PC-3 (cell line): Measurements from ENCODE around the gene BACE2. TPM values are rescaled to one million over a fixed set of nuclear protein-coding genes. Genes with fewer than 3 reads are reported as not detected.

Source experiments
- ATAC-seq: fragments of 200-7000 bp; cut with Tn5 transposase; 2 replicates; pipeline ENCODE4 v1.9.1; 2020; ENCODE audit warnings: mild to moderate bottlenecking, moderate library complexity
- BruUV-seq: library from RNA; stranded (reverse); fragments of 400-500 nt; replicated peaks from 2 replicates; lab custom pipeline; 2021; lab: Mats Ljungman, UMichigan
- CTCF ChIA-PET: fragments of 300-600 bp; sonication (Branson Sonifier 250); formaldehyde crosslinking; loops from one replicate; lab custom pipeline; 2022; ENCODE audit warnings: antibody characterized with exemption; lab: Charles Lee
- POLR2A ChIA-PET: fragments of 300-600 bp; sonication (Branson Sonifier 250); formaldehyde crosslinking; loops from one replicate; lab custom pipeline; 2022; ENCODE audit warnings: antibody characterized with exemption; ENCODE audit not compliant: unreplicated experiment; lab: Charles Lee
- DNase-seq: peaks from one replicate; pipeline ENCODE4 v3.0.0-alpha.2; 2015
- H2AFZ ChIP-seq: fragments of 300-600 bp; sonication (generic); 2 replicates; pipeline ENCODE4 v1.6.0; 2016; ENCODE audit warnings: antibody characterized with exemption, low read length
- H3F3A ChIP-seq: fragments of 300-600 bp; sonication (generic); one replicate; pipeline ENCODE4 v1.6.0; 2017; ENCODE audit warnings: antibody characterized with exemption, low read length, control low read depth, mild to moderate bottlenecking; ENCODE audit not compliant: unreplicated experiment
- H3K27ac ChIP-seq: fragments of 300-600 bp; sonication (generic); 2 replicates; pipeline ENCODE4 v1.5.1; 2016; ENCODE audit warnings: mild to moderate bottlenecking, low read length
- H3K27me3 ChIP-seq: fragments of 300-600 bp; sonication (generic); 2 replicates; pipeline ENCODE4 v1.6.1; 2016; ENCODE audit warnings: low read length, mixed read lengths
- H3K36me3 ChIP-seq: fragments of 300-600 bp; sonication (generic); 2 replicates; pipeline ENCODE4 v1.6.1; 2016; ENCODE audit warnings: low read depth, mixed run types, low read length, mixed read lengths
- H3K4me1 ChIP-seq: fragments of 300-600 bp; sonication (generic); 2 replicates; pipeline ENCODE4 v1.5.1; 2016; ENCODE audit warnings: low read length; ENCODE audit not compliant: insufficient read depth
- H3K4me2 ChIP-seq: fragments of 300-600 bp; sonication (generic); 2 replicates; pipeline ENCODE4 v1.6.0; 2016; ENCODE audit warnings: low read length
- H3K4me3 ChIP-seq: fragments of 300-600 bp; sonication (generic); 2 replicates; pipeline ENCODE4 v1.5.1; 2016; ENCODE audit warnings: mild to moderate bottlenecking, low read length, mixed read lengths
- H3K79me2 ChIP-seq: fragments of 300-600 bp; sonication (generic); 2 replicates; pipeline ENCODE4 v1.6.1; 2017; ENCODE audit warnings: low read length, mixed read lengths
- H3K9ac ChIP-seq: fragments of 300-600 bp; sonication (generic); 2 replicates; pipeline ENCODE4 v1.6.0; 2016; ENCODE audit warnings: mild to moderate bottlenecking, low read length
- H3K9me2 ChIP-seq: fragments of 300-600 bp; sonication (generic); replicated peaks from 2 replicates; pipeline ENCODE4 v1.6.1; 2016; ENCODE audit warnings: mixed run types, low read length, mixed read lengths
- H3K9me3 ChIP-seq: fragments of 300-600 bp; sonication (generic); 2 replicates; pipeline ENCODE4 v1.6.1; 2016; ENCODE audit warnings: low read length, mixed read lengths
- H4K20me1 ChIP-seq: fragments of 300-600 bp; sonication (generic); 2 replicates; pipeline ENCODE4 v1.6.1; 2016; ENCODE audit warnings: low read length, mixed read lengths
- EZH2 ChIP-seq: fragments of 300-600 bp; sonication (generic); IDR thresholded peaks from one replicate; pipeline ENCODE4 v1.6.1; 2017; ENCODE audit warnings: antibody characterized with exemption, mild to moderate bottlenecking, low read length; ENCODE audit not compliant: unreplicated experiment
- EZH2phosphoT487 ChIP-seq: fragments of 300-600 bp; sonication (generic); IDR thresholded peaks from 2 replicates; pipeline ENCODE4 v1.6.1; 2018; ENCODE audit warnings: mild to moderate bottlenecking, antibody characterized with exemption, low read length, borderline replicate concordance
- intact Hi-C: fragments of 100-400 bp; cut with micrococcal nuclease; formaldehyde crosslinking; loops from 2 replicates; pipeline ENCODE4 v1.9.0; 2023
- total RNA-seq: library from RNA; depleted of rRNA; stranded (reverse); fragments of >200 nt; gene quantifications from 2 replicates; pipeline ENCODE4 v1.2.3, GENCODE V29; 2014
- TF ChIP-seq, protein P1 (sequence below): fragments of 300-600 bp; sonication (generic); conservative IDR thresholded peaks from 2 replicates; pipeline ENCODE4 v1.5.1; 2017; ENCODE audit warnings: antibody characterized with exemption, low read depth, mild to moderate bottlenecking, low read length

BACE2 gene
- total RNA-seq, 1 experiment from 2014 or later: 89.2 TPM

DNA sequence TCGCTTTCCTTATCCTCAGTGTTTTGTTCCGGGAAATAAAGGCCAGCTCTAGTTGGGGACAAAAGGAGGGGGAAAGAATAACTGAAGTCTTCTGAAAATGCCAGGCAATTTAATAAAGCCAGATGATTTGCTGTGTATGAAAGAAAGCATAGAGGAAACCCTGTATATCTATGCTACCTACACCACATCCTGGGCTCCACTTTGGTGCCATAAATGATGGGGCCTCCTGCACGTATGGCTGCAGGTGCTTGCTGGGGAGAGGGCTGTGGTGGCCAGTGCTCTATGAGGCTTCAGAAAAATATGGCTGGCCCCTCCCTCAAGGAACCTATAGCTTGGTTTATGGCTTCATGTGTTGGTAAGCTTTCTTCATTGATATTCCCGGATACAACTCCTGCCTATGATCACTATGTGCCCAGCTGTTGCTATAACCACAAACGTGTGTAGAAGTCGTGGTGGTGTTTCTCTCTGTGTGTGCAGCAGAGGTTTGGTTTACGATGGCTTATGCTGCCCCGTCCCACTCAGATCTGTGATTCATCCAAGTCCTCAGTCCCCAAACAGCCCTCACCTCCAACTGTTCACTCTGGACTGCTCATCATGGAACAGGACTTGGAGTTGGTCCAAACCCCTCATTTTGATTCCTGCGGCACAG, 59.5 kb downstream of the BACE2 start:
- ATAC-seq: no peak
- POLR2A ChIA-PET: no interaction called here
- TF ChIP-seq, protein P1, sequence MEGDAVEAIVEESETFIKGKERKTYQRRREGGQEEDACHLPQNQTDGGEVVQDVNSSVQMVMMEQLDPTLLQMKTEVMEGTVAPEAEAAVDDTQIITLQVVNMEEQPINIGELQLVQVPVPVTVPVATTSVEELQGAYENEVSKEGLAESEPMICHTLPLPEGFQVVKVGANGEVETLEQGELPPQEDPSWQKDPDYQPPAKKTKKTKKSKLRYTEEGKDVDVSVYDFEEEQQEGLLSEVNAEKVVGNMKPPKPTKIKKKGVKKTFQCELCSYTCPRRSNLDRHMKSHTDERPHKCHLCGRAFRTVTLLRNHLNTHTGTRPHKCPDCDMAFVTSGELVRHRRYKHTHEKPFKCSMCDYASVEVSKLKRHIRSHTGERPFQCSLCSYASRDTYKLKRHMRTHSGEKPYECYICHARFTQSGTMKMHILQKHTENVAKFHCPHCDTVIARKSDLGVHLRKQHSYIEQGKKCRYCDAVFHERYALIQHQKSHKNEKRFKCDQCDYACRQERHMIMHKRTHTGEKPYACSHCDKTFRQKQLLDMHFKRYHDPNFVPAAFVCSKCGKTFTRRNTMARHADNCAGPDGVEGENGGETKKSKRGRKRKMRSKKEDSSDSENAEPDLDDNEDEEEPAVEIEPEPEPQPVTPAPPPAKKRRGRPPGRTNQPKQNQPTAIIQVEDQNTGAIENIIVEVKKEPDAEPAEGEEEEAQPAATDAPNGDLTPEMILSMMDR: no peak
- TF ChIP-seq EZH2 (no peak), EZH2phosphoT487 (no peak)

DNA sequence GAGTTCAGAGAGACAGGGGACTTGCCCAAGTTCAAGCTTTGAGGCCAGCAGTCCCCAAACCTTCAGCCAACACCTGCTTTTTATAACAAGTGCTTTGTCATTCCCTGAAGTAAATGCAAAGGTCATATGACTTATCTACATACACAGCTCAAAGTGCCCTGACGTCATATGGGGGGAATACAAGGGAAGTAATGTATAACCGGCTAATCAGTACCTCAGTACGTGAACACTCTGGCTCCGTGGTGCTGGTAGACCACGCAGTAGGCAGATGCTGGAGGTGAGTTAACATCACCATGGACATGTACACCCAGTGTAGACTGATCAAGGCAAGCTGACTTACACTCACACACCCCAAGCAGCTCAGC, 60.0 kb downstream of the BACE2 start:
- Histone ChIP-seq H3K36me3 (peaks cover 8% of the 10 kb centered on the region; the same call in 1 of the 2 replicates), H3K79me2 (no peaks in the 10 kb centered on the region), H3K4me3 (no peak overlapping the region), H3K27me3 (no peaks in the 10 kb centered on the region), H3K9ac (no peak overlapping the region), H3F3A (no peaks in the 10 kb centered on the region), H4K20me1 (no peaks in the 10 kb centered on the region), H3K4me2 (no peak overlapping the region), H3K27ac (no peak overlapping the region), H3K9me2 (no peaks in the 10 kb centered on the region), H2AFZ (no peak overlapping the region), H3K4me1 (no peaks in the 10 kb centered on the region), H3K9me3 (no peaks in the 10 kb centered on the region)
- DNase-seq (no peak), ATAC-seq (no peak)
- ChIA-PET CTCF (no interaction called here), POLR2A (no interaction called here)
- no peak for TF ChIP-seq EZH2phosphoT487
- intact Hi-C loops: no loop called here
- no TSS peak for BruUV-seq

More for the DNA sequence above, 59.5 kb downstream of the BACE2 start:
- intact Hi-C loops: no loop called here
- Histone ChIP-seq H3K9ac (no peak overlapping the region), H3K27ac (no peak overlapping the region), H3K4me1 (no peaks in the 10 kb centered on the region), H3K4me3 (no peak overlapping the region), H3F3A (no peaks in the 10 kb centered on the region), H3K79me2 (0 out of 2 replicates have a peak, but pooled peaks cover 2% of the 10 kb centered on the region), H3K36me3 (peaks cover 8% of the 10 kb centered on the region; the same call in 1 of the 2 replicates), H2AFZ (no peak overlapping the region), H3K27me3 (no peaks in the 10 kb centered on the region), H3K9me3 (no peaks in the 10 kb centered on the region), H3K9me2 (no peaks in the 10 kb centered on the region), H3K4me2 (no peak overlapping the region), H4K20me1 (no peaks in the 10 kb centered on the region)
- no peak for DNase-seq
- no TSS peak for BruUV-seq
- CTCF ChIA-PET: no interaction called here

DNA sequence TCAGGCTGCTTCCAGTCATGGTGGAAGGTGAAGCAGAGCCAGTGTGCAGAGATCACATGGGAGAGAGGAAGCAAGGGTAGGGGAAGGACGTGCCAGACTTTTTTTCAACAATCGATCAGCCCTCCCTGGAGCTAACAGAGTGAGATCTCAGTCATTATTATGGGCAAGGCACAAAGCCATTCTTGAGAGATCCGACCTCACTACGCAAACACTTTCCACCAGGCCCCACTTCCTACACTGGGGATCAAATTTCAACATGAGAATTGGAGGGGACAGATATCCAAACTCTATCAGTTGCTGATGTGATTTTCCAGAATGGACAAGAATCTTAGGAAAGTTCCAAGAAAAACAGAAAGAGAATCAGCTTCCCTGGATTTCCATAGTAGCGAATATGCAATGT, 60.5 kb downstream of the BACE2 start:
- Histone ChIP-seq H3K27ac (no peak overlapping the region), H3K9me2 (no peaks in the 10 kb centered on the region), H3K9ac (no peak overlapping the region), H3K36me3 (peaks cover 8% of the 10 kb centered on the region; the same call in 1 of the 2 replicates), H3K4me3 (no peak overlapping the region), H3K4me1 (no peaks in the 10 kb centered on the region), H4K20me1 (no peaks in the 10 kb centered on the region), H3K9me3 (no peaks in the 10 kb centered on the region), H3K27me3 (no peaks in the 10 kb centered on the region), H2AFZ (no peak overlapping the region), H3K4me2 (no peak overlapping the region), H3K79me2 (no peaks in the 10 kb centered on the region), H3F3A (no peaks in the 10 kb centered on the region)
- TF ChIP-seq EZH2phosphoT487: no peak
- no peak for TF ChIP-seq EZH2
- TF ChIP-seq, protein P1: no peak
- ATAC-seq (no peak), DNase-seq (no peak)
- POLR2A ChIA-PET: no interaction called here
- no TSS peak for BruUV-seq
- intact Hi-C loops: no loop called here
- CTCF ChIA-PET: no interaction called here
